NT2/D1 (cell line): ENCODE measurements around the gene ASIC1.

Experiments used
- DNase-seq: peaks from one replicate; pipeline ENCODE4 v3.0.0-alpha.2; 2011; ENCODE audit warnings: low read depth, low spot score
- H3K27me3 ChIP-seq: 2 replicates; pipeline ENCODE4 v1.6.0; 2011; ENCODE audit warnings: mild to moderate bottlenecking; ENCODE audit not compliant: insufficient read length, insufficient read depth
- H3K36me3 ChIP-seq: 2 replicates; pipeline ENCODE4 v1.6.1; 2011; ENCODE audit warnings: mild to moderate bottlenecking, low read length, mixed read lengths; ENCODE audit not compliant: insufficient read depth, insufficient read length
- H3K4me1 ChIP-seq: 2 replicates; pipeline ENCODE4 v1.5.1; 2011; ENCODE audit not compliant: insufficient read depth, insufficient read length
- H3K4me3 ChIP-seq: 2 replicates; pipeline ENCODE4 v1.5.1; 2011; ENCODE audit warnings: low read depth; ENCODE audit not compliant: insufficient read length
- H3K9ac ChIP-seq: 2 replicates; pipeline ENCODE4 v1.6.0; 2011; ENCODE audit warnings: low read depth; ENCODE audit not compliant: insufficient read length
- H3K9me3 ChIP-seq: 2 replicates; pipeline ENCODE4 v1.5.1; 2011; ENCODE audit warnings: mild to moderate bottlenecking, low read length; ENCODE audit not compliant: insufficient read depth
- SUZ12 ChIP-seq: IDR thresholded peaks from 2 replicates; pipeline ENCODE4 v1.6.1; 2011; ENCODE audit not compliant: insufficient read length, insufficient read depth; ENCODE audit errors: extremely low read depth
- YY1 ChIP-seq: IDR thresholded peaks from 2 replicates; pipeline ENCODE4 v1.6.1; 2011; ENCODE audit not compliant: insufficient read length, insufficient read depth
- ZNF274 ChIP-seq: IDR thresholded peaks from 2 replicates; pipeline ENCODE4 v1.6.1; 2011; ENCODE audit warnings: mild to moderate bottlenecking, low read depth, low read length

ASIC1 gene

GRCh38 chr12:50062728-50063460 is 5.5 kb downstream of the ASIC1 start:
- no peaks in the 10 kb centered on the region for H3K36me3 ChIP-seq
- H3K9ac ChIP-seq: no peak overlapping the region
- no peaks in the 10 kb centered on the region for H3K9me3 ChIP-seq
- DNase-seq: no peak
- H3K4me1 ChIP-seq: peaks cover 18% of the 10 kb centered on the region
- H3K4me3 ChIP-seq: no peak overlapping the region
- peaks cover 40% of the 10 kb centered on the region for H3K27me3 ChIP-seq
- TF ChIP-seq SUZ12 (no peak), YY1 (no peak), ZNF274 (no peak)

DNA sequence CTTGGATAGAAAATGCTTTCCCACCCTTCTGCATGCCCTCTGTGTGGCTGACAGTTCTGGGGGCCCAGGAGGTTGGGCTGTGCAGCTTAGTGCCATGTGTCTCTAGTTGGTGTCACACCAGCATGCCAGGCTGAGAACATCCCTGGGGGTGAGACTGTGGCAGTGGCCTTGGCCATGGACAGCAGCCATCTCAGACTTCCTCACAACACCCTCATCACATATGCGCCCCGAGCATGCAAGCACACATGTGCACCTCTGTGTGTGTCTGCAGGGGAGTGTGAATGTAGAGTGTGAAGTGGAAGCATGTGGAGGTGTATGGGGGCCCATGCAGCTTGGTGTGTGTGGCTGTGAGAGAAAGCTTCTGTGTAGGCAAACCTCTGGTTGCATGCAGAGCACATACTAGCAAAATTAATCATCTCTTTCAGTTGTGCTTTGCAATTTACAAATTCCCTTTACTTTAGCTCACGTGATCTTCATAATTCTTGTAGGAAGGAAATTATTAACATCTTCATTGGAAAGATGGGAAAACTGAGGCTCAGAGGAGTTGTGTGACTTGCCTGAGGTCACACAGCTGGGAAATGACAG is 8.4 kb downstream of the ASIC1 start:
- no peaks in the 10 kb centered on the region for H3K9me3 ChIP-seq
- no peak for TF ChIP-seq YY1
- TF ChIP-seq SUZ12: no peak
- no peak for TF ChIP-seq ZNF274
- no peak for DNase-seq
- no peak overlapping the region for H3K4me3 ChIP-seq
- peaks cover 9% of the 10 kb centered on the region for H3K4me1 ChIP-seq
- peaks cover 14% of the 10 kb centered on the region for H3K27me3 ChIP-seq
- H3K9ac ChIP-seq: no peak overlapping the region
- H3K36me3 ChIP-seq: no peaks in the 10 kb centered on the region

GRCh38 chr12:50066402-50066801 is 9.0 kb downstream of the ASIC1 start:
- DNase-seq: peak; percentile 78
- no peaks in the 10 kb centered on the region for H3K36me3 ChIP-seq
- TF ChIP-seq ZNF274 (no peak), YY1 (no peak), SUZ12 (no peak)
- H3K4me3 ChIP-seq: no peak overlapping the region
- H3K4me1 ChIP-seq: peaks cover 11% of the 10 kb centered on the region
- no peaks in the 10 kb centered on the region for H3K9me3 ChIP-seq
- peaks cover 8% of the 10 kb centered on the region for H3K27me3 ChIP-seq
- no peak overlapping the region for H3K9ac ChIP-seq

DNA sequence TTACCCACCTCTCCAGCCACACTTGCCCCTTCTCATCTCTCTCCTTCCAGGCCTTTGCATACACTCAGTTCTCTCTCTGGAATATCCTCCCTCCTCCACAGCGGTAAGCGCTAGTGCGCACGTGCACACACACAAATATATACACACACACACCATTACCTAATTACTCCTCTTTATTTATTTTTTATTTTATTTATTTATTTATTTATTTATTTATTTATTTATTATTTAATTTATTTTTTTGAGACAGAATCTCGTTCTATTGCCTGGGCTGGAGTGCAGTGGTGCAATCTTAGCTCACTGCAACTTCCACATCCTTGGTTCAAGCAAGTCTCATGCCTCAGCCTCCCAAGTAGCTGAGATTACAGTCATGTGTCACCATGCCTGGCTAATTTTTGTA is 11.7 kb downstream of the ASIC1 start:
- no peaks in the 10 kb centered on the region for H3K9me3 ChIP-seq
- peaks cover 21% of the 10 kb centered on the region for H3K4me1 ChIP-seq
- H3K9ac ChIP-seq: no peak overlapping the region
- TF ChIP-seq SUZ12: no peak
- no peak for TF ChIP-seq ZNF274
- TF ChIP-seq YY1: no peak
- no peaks in the 10 kb centered on the region for H3K36me3 ChIP-seq
- H3K4me3 ChIP-seq: no peak overlapping the region
- DNase-seq: no peak
- no peaks in the 10 kb centered on the region for H3K27me3 ChIP-seq

DNA sequence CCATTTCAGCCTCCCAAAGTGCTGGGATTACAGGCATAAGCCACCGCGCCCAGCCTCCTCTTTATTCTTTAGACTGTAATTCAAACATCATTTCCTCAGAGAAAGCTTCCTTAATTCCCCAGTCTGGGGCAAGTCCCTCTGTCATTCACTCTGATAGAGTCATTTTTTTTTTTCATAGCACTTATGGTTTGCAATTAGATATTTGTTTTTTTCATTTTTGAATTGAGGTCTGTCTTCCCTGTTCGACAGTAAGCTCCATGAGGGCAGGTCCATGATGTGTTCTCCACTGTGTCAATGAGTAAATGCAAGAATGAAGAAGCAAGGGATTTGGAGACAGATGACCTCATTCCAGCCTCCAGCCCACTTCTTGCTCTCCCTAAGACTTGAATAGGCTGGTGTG is 12.1 kb downstream of the ASIC1 start:
- Histone ChIP-seq H3K9me3 (no peaks in the 10 kb centered on the region), H3K9ac (no peak overlapping the region), H3K27me3 (no peaks in the 10 kb centered on the region), H3K4me3 (no peak overlapping the region), H3K36me3 (no peaks in the 10 kb centered on the region), H3K4me1 (peaks cover 24% of the 10 kb centered on the region)
- DNase-seq: no peak
- TF ChIP-seq YY1: no peak
- no peak for TF ChIP-seq ZNF274
- no peak for TF ChIP-seq SUZ12

DNA sequence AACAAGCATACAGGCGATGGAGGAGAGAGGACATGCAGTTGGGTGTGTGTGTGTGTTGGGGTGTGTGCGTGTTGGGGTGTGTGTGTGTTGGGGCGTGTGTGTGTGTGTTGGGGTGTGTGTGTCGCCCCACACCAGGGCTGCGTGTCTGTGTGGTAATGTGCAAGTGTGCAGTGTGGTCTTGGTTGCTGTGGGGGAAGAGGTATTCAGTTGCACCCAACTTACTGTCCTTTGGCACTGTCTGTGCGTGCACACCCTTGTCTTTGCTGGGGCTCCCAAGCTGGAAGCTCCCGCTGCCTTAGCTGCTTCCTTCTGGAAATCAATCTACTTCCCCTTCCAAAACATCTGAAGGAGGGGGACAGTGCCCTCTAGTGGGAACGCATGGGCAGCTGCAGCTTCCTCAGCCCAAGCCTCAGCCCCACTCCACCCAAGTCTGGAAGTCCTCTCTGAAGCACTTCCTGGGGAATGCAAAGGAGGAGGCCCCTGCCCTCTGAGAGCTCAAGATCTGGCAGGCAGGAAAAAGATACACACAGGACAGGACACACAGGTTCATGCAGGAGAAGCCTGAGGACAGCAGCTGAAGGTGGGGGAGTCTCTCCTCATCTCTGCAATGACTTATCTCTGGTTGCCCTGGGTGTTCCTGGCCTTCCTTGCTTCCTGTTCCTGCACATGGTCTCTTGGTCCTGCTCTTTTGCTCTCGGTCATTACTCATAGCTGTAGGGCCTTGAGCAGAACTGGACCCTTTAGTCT is 13.1 kb downstream of the ASIC1 start:
- Histone ChIP-seq H3K4me3 (no peak overlapping the region), H3K4me1 (peaks cover 32% of the 10 kb centered on the region), H3K36me3 (no peaks in the 10 kb centered on the region), H3K9ac (no peak overlapping the region), H3K27me3 (no peaks in the 10 kb centered on the region), H3K9me3 (no peaks in the 10 kb centered on the region)
- peak; percentile 84 for DNase-seq
- no peak for TF ChIP-seq ZNF274
- TF ChIP-seq YY1: no peak
- no peak for TF ChIP-seq SUZ12

DNA sequence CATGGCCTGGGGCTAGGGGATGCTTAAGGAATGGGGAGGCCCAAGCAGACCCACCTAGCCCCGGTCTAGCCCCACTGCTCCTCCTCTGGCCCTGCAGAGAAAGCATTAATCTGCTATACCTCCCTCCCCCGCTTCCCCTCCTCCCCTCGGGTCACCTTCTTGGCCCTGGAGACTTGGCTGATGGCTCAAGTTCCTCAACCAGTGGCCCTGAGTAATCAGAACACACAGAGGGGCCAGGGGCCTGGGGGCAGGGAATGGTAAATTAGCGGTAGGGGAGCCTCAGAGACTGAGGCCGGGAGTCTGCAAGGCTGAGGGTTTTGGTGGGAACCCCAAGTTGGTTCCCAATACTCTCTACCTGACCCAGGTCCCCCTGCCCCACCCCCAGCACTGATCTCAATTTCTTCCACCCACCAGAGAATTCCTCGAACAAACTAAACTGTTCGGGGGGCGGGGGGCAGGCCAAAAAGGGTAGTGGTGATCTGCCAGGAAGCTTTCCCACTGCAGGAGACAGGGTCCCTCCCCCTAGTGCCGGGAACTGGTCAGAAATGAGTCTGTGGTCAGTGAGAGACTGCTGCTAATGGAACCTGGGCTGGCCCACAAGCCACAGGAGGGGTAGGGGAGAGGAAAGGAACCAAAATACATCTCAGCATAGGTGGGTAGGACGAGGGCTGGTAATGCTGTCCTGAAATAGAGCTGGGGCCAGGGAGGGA is 15.0 kb downstream of the ASIC1 start:
- Histone ChIP-seq H3K9ac (no peak overlapping the region), H3K27me3 (no peaks in the 10 kb centered on the region), H3K36me3 (no peaks in the 10 kb centered on the region), H3K9me3 (no peaks in the 10 kb centered on the region), H3K4me3 (no peak overlapping the region), H3K4me1 (peaks cover 36% of the 10 kb centered on the region)
- DNase-seq: no peak
- TF ChIP-seq SUZ12 (no peak), YY1 (no peak), ZNF274 (no peak)
